Right lobe of liver (tissue), 6 donors: Measurements from ENCODE around the gene MAEA. TPM values are rescaled to one million over a fixed set of nuclear protein-coding genes. Genes with fewer than 3 reads are reported as not detected.

Experiments
- ATAC-seq, 4 donors: fragments of 200-7000 bp; cut with Tn5 transposase; one replicate each; pipeline ENCODE4 v1.9.1; 2020; ENCODE audit warnings: mild to moderate bottlenecking in 4 of 4, moderate library complexity in 4 of 4
- DNase-seq, 3 donors: peaks; one replicate each; pipeline ENCODE4 v3.0.0-alpha.2; 2020
- H3K27ac ChIP-seq, 3 donors: fragments of 200-600 bp; one replicate each; pipeline ENCODE4 v1.8.0; 2022
- H3K27me3 ChIP-seq, 2 donors: fragments of 200-600 bp; one replicate each; pipeline ENCODE4 v1.8.0; 2022
- H3K36me3 ChIP-seq, 4 donors: fragments of 200-600 bp; sonication (generic) in 1 of 4; one replicate each; pipeline versions ENCODE4 v1.5.1 to v1.8.0; 2017 to 2022; ENCODE audit warnings: control low read depth in 1 of 4
- H3K4me1 ChIP-seq, 4 donors: fragments of 200-600 bp; sonication (generic) in 1 of 4; one replicate each; pipeline versions ENCODE4 v1.5.1 to v1.8.0; 2017 to 2022; ENCODE audit warnings: control low read depth in 1 of 4
- H3K4me3 ChIP-seq, 3 donors: fragments of 200-600 bp; one replicate each; pipeline ENCODE4 v1.8.0; 2022
- H3K9me3 ChIP-seq, 4 donors: fragments of 200-600 bp; sonication (generic) in 1 of 4; one replicate each; pipeline versions ENCODE4 v1.5.1 to v1.8.0; 2017 to 2022; ENCODE audit warnings: control low read depth in 1 of 4
- POLR2A ChIP-seq: fragments of 450-650 bp; IDR thresholded peaks from one replicate; pipeline ENCODE4 v1.6.1; 2017; ENCODE audit warnings: antibody characterized with exemption, mild to moderate bottlenecking
- WGBS: methylation state at CpG from one replicate; pipeline ENCODE4 v1.1.6; 2018; ENCODE audit warnings: low coverage, low lambda C conversion rate; ENCODE audit not compliant: insufficient coverage; ENCODE audit errors: missing lambda C conversion rate; 5-methylcytosine and 5-hydroxymethylcytosine counted together
- intact Hi-C, 2 donors: fragments of 100-400 bp; cut with DNase I; formaldehyde crosslinking; loops; one replicate each; pipeline versions ENCODE4 v1.11.2 to v1.14.1; 2022
- total RNA-seq, 6 experiments: library from RNA; depleted of rRNA in 2 of 6; stranded (reverse); fragments of >200 nt in 2 of 6; fragmentation: NEBNext Ultra II Directional in 3 of 6; extraction: Animal tissue kit (Norgen Biotek cat#: 25700) in 3 of 6; gene quantifications; one replicate each; pipeline versions ENCODE4 v1.1.0 to v1.2.4, GENCODE V29; 2016 to 2023
- TF ChIP-seq, protein P1 (sequence below), 4 donors: fragments of 200-600 bp in 3 of 4; fragments of 450-650 bp in 1 of 4; IDR thresholded peaks; one replicate each; pipeline versions ENCODE4 v1.5.1 to v1.8.0; 2016 to 2022; ENCODE audit warnings: antibody characterized with exemption in 4 of 4, mild to moderate bottlenecking in 2 of 4
- donor health status: DM: no; HTN: yes; CAD: no.
- donor health status: DM: no; HTN: no; CAD: no.
- donor health status: DM: no; HTN: no; CAD: no.
- donor health status: DM: no; HTN: yes; CAD: no.
- donor health status: DM: no; HTN: yes; CAD: no.

Gene MAEA
- total RNA-seq, 6 experiments from 2014 or later = 24.3 to 42.0 (median 27.9) TPM

DNA sequence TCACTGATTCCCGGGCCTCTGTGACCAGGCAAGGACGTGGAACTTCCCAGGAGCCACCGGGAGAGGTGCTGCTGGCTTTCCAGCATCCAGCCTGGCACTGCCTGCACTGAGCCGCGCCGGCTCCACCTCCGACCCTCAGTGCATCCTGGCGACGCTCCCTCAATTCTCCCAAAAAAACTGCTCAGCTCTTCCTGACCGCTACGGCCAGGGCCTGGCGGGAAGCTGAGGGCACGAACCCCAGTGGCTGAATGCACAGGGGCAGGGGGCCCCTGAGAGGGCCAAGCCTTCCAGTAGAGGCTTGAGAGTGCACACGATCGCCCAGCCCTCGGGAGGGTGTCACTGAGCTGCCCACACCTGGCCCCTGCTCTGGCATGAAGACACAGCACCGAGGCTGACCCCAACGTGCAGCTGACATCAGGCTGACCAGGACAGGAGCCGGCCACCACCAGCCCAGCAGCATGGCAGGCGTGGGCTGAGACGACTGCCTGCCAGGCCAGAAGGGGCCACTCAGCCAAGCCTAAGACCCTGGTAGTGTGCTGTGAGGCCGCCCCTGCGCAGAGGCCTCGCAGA lies 47.7 kb upstream of the MAEA start:
- Histone ChIP-seq H3K4me1 (peaks cover 0 to 54% (median 33%) of the 10 kb centered on the region in 4 donors), H3K27me3 (no peaks in the 10 kb centered on the region), H3K36me3 (peaks cover 0 to 18% (median 4%) of the 10 kb centered on the region in 4 donors), H3K27ac (peak overlapping the region; percentile 41 to 60 (median 56)), H3K9me3 (no peaks in the 10 kb centered on the region), H3K4me3 (no peak overlapping the region)
- intact Hi-C loops = loop anchor here in 1 of 2 donors (10.0 kb wide), 2 partner anchors 77 to 107 kb away; no protein-coding TSS in a partner anchor
- TF ChIP-seq, protein P1, sequence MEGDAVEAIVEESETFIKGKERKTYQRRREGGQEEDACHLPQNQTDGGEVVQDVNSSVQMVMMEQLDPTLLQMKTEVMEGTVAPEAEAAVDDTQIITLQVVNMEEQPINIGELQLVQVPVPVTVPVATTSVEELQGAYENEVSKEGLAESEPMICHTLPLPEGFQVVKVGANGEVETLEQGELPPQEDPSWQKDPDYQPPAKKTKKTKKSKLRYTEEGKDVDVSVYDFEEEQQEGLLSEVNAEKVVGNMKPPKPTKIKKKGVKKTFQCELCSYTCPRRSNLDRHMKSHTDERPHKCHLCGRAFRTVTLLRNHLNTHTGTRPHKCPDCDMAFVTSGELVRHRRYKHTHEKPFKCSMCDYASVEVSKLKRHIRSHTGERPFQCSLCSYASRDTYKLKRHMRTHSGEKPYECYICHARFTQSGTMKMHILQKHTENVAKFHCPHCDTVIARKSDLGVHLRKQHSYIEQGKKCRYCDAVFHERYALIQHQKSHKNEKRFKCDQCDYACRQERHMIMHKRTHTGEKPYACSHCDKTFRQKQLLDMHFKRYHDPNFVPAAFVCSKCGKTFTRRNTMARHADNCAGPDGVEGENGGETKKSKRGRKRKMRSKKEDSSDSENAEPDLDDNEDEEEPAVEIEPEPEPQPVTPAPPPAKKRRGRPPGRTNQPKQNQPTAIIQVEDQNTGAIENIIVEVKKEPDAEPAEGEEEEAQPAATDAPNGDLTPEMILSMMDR (IDR thresholded peaks at IDR 0.05) = no peak
- no peak for TF ChIP-seq POLR2A
- WGBS = 20% methylated on average over 1 of the region's 24 CpGs
- ATAC-seq = peak; percentile 13 to 51 (median 40)
- DNase-seq = peak in 2 of 3 donors; percentile 47 to 57

DNA sequence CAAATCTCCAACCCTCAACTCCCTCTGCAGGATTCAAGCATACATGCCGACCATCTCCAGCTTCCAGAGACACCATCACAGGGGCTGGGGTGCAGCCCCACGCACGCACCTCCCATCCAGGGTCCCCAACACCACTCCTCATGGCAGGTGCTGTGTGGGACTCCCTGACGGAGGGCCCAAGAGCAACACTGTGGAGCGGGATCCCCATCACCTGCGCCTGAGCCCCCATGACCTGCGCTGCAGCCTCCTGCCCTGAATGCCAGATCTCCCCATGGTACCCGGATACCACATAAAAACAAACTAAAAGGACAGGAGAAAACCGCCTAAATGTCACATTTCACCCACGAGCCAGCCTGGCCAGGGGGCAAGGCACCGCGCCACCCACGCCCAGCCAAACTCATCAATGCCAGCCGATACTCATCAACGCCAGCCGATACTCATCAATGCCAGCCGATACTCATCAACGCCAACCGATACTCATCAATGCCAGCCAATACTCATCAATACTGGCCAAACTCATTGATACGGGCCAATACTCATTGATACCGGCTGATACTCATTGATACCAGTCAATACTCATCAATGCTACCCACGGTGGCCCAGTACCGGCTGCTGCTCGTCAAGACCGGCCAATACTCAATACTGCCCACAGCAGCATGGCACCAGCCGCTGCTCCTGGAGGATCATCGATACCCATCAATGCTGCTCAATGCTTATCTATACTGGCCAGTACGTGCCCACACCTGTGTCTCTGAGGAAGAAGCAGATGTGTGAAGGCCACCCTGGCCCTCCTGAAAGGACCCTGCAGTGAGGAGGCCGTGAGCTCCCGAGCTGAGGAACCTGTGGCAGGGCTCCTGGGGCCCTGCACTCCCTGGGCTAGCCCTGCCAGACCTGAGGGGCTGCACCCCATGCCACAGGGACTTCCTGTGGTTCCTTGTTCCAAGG lies 46.9 kb upstream of the MAEA start:
- Histone ChIP-seq H3K4me3 (no peak overlapping the region), H3K4me1 (peaks cover 0 to 57% (median 33%) of the 10 kb centered on the region in 4 donors), H3K27me3 (no peaks in the 10 kb centered on the region), H3K36me3 (peaks cover 0 to 17% (median 3%) of the 10 kb centered on the region in 4 donors), H3K9me3 (no peaks in the 10 kb centered on the region), H3K27ac (peak overlapping the region in 1 of 3 donors; percentile 60)
- peak in 1 of 3 donors; percentile 15 for DNase-seq
- WGBS = 86% methylated on average over 6 of the region's 30 CpGs
- intact Hi-C loops = loop anchor here in 1 of 2 donors (10.0 kb wide), 2 partner anchors 78 to 108 kb away; no protein-coding TSS in a partner anchor
- ATAC-seq = no peak
- TF ChIP-seq, protein P1 (IDR thresholded peaks at IDR 0.05) = no peak
- TF ChIP-seq POLR2A = no peak

DNA sequence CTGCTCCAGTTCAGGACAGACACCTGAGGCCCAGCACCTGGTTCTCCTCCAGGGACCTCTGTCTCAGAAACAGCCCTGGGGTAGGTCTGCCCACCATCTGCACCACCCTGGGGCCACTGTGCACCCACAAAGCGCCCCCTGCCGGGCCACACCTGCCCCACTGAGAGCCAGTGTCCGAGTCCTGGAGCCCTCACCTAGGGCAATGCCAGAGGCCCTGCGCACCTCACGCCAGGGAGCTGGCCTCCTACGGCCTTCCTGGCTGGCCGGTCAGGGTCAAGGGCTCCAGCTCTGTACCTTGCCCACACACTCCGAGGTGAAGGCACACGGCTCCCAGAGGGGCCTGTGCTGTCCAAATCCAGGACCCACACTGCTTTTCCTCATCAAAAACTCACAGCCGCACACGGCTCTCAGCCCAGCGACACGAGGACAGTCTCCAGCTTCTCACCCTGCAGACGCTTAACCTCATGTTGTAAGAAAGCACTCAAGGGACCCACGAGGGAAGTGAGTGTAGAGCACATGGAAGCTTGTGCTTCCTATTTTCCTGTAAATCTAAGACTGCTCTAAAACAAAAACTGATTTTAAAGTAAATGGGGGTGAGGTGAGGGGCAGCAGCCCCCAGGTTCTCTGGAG lies 46.1 kb upstream of the MAEA start:
- WGBS = 34% methylated on average over 6 of the region's 15 CpGs
- H3K36me3 ChIP-seq = peaks cover 0 to 13% (median 3%) of the 10 kb centered on the region in 4 donors
- H3K27me3 ChIP-seq = no peaks in the 10 kb centered on the region
- peaks cover 0 to 57% (median 33%) of the 10 kb centered on the region in 4 donors for H3K4me1 ChIP-seq
- H3K9me3 ChIP-seq = no peaks in the 10 kb centered on the region
- no peak for TF ChIP-seq POLR2A
- TF ChIP-seq, protein P1 (IDR thresholded peaks at IDR 0.05) = no peak
- DNase-seq (peak; percentile 17 to 53 (median 47)), ATAC-seq (no peak)
- no peak overlapping the region for H3K4me3 ChIP-seq
- no peak overlapping the region for H3K27ac ChIP-seq
- intact Hi-C loops = loop anchor here in 1 of 2 donors (10.0 kb wide), 2 partner anchors 79 to 109 kb away; no protein-coding TSS in a partner anchor
